Limb (tissue), 2 donors: ENCODE measurements around the gene PDE4D.
"Not testable (repeated sequence)": the region's sequence is repeated elsewhere in the genome, so short reads cannot be mapped to it uniquely, and the experiment has no call there.

Experiments
- DNase-seq, 2 donors: peaks; one replicate each; pipeline ENCODE4 v3.0.0-alpha.2; 2016; ENCODE audit errors: extremely low spot score in 2 of 2

PDE4D gene

DNA sequence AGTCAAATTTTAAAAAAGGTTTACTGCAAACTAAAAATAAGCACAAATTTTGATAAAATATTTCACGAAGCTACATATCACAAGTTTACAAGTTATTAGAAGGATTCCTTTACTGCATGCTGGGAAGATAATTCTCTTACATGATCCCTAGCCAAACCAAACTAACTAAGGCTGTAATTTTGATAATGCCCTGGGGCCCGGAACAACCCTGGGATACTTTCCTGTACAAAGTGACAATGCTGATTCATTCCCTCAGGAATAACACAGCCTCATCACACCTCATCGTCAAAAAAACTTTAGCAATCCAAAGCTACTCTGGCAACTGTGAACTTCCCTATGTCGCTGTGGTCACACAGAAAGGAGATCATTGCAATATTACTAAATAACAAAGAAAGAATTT lies 907.8 kb downstream of the PDE4D start:
- DNase-seq, result no peak

DNA sequence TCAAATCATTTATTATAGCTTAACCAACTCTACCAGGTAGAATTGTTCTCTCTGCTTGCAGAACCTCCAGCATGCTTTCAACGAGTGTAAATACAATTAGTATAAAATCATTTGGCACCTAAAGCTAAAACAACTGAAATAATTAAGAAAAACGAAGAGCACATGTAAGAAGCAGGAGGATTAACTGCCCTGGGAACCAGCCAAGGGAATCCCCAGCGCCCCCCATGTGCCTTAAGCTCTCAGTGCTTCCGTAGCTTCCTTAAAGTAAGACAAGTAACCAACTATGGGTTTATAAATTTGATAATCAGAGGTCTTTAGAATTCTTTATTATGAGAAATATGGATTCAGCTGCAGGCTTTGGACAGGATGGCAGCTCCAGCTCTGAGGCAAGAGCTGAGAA lies 908.2 kb downstream of the PDE4D start:
- no peak for DNase-seq

DNA sequence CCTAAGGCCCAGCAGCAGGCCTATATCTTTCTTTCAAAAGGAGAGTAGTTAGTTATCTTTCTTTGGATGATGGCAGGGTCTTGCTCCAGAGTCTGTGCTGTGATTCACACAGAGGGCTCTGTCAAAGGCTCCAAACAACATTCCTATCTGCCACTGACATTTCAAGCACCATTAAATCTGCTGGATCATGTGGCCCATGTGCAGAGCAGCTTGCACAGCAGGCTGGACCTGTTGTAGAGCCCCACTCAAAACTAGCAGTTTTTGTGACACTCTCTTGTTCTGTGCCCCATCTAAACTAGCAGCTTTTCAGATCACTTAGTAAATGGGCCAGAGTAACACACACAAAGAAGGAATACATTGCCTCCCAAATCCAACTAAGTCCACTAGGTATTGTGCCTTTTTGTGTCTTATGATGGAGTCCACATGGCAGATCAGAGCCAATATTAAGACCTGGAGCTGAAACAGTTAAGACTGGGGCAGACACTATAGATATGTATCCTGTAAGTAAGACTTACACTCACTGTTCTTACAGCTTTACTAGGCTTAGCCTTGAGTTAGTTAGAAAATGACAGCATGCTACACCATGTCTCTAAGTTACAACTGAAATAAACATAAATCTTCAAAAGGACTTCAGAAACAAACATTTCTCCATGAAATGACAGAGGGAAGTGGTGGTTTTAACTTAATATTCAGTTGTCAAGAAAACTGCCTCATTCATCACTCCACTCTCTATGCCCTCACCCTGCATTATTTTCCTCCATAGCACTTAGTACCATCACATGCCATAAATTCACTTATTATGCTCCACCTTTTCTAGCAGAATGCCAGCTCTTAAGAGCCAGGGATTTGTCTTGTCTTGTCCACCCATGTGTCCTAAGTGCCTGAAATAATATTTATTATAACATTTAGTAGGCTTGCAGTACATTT lies 909.7 kb downstream of the PDE4D start:
- DNase-seq, result no peak

DNA sequence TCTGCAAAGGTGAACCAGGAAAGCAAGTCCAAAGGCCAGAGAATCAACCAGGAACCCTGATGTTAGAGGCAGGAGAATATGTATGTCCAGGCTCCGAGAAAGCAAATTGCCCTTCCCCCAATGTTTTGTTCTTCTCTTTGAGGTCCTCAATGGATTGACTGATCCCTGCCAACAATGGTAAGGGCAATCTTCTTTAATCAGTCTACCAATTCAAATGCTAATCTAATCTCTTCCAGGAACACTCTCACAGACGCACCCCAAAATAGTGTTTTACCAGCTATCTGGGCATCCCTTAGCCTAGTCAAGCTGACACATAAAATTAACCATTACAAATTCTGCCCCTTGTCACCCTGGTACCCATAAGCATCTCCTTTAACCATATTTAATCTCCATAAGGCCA lies 912.6 kb downstream of the PDE4D start:
- no peak for DNase-seq

DNA sequence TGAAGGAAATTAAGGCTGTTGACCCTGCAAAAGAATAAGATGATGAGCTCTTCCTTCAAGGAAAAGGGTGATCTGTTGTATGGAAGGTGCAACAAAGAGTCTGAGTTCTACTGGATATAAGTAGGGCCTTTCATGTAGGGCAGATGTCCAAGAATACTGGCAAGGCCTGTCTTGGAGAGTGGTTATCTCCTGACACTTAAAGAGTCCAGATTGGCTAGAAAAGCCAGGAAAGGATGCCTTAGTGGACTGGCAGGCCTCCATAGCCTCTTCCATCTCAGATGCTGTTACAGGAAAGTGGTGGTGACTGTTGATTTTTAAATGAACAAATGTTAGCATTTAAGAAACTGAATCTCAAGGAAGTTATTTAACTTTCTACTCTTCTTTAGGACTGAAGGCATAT lies 914.4 kb downstream of the PDE4D start:
- no peak for DNase-seq

DNA sequence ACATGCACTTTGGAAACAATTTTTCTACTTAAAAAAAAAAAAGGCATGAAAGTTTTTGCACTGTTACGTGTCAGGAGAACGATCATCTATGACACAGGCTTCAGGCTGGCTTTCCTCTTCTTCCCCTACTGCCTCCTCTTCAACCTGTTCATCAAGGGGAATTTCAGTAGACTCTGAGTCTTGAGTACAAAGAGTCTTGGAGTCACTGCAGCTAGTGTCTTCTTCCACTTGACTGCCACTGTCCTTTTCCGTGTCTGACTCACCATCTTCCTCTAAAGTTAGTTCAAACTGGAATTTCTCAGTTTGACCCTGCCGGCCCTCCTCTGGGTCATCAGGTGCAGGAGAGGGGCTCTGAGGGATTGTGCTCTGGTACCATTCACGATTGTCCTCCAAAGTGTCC lies 918.9 kb downstream of the PDE4D start:
- DNase-seq, result no peak

DNA sequence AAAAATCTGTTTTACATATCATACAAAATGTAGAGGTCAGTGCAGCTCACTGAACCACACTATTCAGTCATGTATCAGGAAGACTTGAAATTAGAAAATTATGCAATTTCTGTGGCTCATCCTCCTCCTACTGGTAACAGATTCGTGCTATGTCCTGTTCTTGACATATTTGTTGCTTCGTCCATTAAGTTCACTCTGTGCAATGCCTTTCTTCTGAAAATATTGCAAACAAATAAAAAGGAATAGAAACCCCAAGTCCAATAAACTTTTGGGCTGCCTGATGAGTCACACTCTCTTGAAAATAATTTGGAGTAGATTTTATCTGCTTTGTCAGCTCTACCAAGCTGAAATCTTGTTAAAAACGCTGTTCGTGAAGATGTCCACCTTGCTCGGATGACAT lies 919.4 kb downstream of the PDE4D start:
- no peak for DNase-seq

DNA sequence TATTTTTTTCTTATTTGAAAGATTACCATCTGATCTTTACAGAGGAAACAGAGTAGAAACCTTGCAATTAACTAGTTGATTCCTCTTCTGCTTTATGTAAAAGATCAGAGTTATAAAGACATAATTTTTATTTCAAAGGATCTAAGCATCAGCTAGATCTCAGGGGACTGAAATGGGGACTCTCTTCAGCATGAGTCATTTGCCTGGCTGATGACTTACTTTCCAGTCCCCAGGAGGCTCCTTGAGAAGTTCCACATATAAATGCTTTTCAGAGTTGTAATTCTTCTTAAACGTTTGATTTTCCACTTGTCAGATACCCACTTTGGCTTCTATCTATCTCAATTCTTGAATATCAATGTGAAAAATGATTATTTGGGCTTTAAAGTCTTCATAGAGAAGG lies 921.2 kb downstream of the PDE4D start:
- DNase-seq, result no peak

DNA sequence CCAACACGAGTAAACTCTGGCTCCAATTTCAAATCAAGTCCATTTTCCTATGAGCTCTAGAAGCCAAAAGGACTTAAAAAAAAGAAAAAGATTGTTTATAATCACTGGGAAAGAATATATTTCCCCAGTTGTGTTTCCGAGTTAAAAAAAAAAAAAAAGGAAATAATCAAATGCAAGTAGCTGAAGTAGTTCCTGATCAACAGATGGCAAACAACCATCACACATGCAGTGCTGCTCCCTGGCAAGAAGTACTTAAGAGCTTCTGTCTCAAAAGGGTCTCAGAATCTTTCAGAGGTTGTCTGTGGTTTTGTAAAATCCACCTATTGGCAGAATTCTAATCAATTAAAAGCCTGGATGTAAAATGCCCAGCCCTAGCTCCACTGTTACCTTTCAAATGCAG lies 922.8 kb downstream of the PDE4D start:
- DNase-seq, result no peak

DNA sequence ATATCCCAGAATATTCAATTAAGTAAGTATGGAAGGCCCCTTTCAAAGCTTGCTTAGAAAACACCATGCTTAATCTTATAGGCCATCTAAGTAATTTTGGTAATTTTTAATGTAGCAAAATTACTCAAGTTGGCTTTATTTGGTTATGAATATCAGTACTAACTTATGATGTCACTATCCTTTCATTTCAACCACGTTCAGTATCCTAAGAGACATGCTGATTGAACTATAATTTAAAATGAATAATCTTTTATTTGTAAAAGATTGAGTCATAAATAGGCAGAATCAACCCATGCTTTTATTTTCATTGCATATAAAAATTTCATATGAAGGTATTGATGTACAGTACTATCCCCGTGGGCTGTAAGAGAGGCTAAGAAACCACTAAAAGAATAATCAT lies 923.7 kb downstream of the PDE4D start:
- DNase-seq, result no peak

DNA sequence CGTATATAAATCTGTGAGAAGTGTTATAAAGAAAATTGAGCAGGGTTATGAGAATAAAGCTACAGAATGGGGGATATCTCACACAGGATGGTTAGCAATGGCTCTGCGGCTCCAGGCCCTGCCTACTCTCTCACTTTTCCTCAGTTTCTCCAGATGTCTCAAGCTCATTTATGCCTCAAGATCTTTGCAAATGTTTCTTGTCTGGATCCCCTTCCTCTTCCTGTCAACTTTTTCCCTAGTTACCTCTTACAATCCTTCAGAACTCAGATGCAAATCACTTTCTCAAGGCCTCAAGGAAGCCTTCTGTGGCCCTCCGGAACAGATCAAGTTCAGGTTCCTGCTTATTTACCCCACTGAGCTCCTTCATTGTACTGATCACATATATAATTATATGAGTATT lies 924.3 kb downstream of the PDE4D start:
- no peak for DNase-seq

DNA sequence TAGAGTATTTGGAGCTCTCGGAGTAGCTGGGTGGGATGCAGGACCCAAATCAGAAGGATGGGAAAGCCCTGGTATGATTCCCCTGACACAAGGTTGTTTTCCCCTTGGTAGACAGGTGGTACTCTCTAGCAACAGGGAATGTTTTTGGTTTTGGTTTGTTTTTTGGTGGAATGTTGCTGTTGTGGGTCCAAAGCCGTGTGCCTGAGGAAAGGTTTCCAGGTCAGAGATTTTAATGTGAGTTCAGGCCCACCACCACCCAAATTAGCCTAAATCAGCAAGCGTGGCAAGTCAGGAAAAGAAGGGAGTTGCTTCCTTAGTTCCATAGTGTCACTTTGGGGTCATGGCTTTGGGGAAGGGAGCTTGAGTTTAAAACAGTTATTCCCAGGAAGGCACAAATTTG lies 925.2 kb downstream of the PDE4D start:
- no peak for DNase-seq

DNA sequence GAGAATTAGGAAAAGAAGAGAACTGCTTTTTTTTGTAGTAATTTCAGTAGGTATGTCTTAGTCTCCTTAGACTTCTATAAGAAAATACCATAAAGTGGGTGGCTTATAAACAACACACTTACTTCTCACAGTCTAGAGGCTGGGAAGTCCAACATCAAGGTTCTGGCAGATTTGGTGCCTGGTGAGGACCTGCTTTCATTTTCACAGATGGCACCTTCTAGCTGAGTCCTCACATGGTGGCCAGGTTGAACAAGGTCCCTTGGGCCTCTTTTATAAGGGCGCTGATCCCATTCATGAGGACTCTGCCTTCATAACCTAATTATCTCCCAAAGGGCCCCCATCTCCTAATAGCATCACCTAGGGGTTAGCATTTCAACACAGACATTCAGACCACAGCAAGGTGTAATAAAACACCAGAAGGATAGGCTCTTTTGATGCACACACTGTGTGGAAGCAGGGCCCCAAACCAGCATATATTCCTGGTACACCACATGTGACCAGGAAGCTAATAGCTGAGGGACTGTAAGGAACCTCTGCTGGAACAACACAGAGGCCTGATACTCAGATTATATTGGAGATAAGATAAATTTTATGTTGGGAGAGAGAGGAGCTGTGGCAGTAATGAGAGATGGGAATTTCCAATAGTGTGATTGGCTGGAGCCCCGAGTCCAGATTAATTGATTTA lies 925.8 kb downstream of the PDE4D start:
- DNase-seq, result no peak

DNA sequence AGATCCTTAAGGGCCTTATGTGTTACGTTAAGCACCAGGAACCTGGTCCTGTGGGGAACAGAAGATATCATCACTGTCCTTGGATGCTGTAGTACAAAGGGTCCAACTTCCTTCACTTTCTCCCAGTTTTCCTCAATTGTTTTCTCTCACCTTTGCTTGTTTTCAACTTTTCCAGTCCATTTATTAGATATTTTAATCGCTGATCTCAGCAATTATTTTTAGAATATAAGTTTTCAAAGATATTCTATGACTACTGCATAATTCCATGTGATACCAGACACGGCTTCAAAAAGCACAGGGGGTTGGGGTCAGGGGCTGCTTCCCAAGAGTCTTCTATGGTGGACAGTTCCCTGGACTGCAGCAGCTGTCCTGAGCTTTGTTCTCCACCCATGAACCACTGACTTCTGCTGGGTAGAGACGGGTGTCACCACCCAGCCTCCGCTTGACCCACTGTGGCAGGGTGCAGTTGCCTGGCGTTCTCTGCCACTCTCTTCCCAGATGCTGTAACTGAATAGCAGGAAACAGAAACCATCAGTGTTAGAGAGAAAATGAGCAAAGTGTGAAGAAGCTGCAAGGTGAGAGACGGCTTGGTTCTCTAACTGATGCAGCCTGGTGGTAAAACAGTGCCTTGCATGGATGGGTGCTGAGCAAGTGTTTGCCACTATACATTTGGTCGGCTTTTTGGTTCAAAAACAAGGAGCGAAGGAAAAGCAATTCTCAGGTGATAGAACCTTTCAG lies 927.7 kb downstream of the PDE4D start:
- DNase-seq, result no peak

DNA sequence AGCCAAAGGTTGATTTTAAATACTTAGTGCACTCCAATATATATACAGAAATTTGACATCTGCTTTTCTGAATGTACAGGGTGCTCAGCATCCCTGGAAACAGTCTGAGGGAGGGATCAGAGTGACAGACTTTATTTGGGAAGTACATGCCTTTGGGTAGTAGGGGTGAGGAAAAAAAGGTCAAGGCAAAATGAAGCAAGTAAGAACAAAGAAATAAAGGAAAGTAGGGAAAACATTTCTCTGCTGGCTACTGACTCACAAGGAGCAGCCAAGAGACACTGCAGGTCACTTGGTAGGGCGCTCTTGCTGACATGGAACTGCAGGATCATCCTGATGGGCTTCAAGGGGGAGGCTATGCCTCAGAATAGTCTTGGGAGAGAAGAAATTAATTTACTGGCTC lies 929.7 kb downstream of the PDE4D start:
- no peak for DNase-seq

DNA sequence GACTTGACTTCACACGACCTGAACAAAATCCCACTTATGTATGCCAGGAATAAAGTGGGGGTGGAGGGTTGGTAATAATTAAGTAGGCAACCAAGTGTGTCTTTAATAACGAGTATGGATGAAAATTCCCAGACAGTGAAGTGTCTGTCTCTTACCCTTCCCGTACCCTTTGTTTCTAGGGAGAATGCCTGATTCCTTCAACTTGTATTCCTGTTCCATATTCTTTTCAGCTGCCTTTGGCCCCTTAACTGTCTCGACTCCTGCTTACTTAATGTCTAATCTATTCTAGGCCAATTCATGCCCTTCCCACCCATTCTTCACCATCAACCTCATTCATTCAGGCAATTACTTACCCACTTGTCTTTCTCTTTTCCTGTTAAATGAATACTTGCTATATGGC lies 930.2 kb downstream of the PDE4D start:
- DNase-seq, result no peak

DNA sequence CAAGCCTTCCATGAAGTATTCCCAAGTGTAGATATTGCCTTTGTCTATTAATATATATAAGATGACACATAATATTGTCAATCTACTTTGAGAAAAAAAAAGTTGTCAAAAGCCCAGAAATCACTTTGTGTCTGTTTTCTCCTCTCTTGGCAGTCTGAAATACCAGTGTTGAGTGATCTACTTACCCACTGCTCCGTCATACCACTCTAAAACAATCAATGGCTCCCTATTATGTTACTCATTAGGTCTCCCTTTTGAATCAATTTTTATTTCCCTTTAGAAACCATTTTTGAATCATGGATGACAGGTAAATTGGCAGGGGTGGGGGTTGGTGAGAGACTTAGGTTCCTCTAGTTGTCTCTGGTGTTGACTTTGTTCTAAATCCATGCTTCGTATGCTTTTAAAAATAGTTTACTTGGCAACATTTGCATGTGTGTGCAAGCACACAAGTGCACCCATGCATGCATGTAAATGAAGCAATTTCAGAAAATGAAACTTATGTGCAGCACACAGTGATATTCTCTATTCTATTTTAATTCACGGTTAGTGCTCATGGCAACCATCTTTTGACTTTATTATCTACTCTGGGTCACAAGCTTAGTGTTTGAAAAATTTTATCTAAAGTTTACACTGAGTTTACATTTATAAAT lies 931.8 kb downstream of the PDE4D start:
- DNase-seq, result no peak

DNA sequence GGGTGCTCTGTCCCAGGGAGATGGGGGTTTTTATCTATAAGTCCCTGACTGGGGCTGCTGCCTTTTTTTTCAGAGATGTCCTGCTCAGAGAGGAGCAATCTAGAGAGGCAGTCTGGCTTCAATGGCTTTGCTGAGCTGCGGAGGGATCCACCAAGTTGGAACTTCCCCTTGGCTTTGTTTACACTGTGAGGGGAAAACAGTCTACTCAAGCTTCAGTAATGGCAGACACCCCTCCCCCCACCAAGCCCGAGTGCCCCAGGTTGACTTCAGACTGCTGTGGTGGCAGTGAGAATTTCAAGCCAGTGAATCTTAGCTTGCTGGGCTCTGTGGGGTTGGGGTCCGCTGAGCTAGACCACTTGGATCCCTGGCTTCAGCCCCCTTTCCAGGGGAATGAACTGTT lies 934.8 kb downstream of the PDE4D start:
- no peak for DNase-seq

DNA sequence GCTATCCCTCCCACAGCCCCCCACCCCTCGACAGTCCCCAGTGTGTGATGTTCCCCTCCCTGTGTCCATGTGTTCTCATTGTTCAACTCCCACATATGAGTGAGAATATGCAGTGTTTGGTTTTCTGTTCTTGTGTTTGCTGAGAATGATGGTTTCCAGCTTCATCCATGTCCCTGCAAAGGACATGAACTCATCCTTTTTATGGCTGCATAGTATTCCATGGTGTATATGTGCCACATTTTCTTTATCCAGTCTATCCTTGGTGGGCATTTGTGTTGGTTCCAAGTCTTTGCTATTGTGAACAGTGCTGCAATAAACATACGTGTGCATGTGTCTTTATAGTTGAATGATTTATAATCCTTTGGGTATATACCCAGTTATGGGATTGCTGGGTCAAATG lies 940.3 kb downstream of the PDE4D start:
- not testable (repeated sequence) for DNase-seq

DNA sequence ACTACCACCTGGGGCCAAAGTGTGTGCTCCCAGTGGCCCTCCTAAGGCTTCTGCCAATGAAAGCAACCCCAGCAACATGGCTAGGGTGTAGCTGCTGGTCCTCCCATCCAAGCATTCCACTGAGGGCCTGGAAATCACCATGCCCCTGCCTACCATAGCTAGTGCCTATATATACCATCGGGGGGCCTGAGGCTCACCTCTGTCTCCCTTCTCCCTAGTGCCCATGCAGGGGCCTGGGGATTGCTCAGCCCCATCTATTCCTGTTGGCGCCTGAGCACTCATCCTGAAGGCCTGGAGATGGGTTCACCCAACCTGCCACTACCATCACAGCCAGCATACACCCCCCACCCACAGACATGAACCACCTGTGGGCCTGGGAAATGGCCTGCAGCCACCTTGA lies 943.3 kb downstream of the PDE4D start:
- DNase-seq, result no peak

DNA sequence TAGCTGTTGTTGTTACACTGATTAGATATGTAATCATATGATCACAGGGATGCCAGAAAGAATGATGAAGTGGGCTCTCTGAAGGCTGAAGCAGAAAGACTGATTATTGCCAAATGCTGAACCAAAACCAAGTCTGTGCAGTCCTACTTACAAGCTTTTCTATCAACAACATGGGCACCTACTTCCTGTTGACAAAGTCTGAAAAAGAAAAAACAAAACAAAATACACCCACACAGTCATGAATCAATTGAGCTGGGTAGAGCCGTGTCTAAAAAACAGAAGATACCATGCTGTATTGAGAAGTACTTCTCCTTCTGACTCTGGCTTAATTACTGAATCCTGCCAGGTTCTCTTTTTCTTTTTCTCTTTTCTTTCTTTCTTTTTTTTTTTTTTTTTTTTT lies 947.3 kb downstream of the PDE4D start:
- DNase-seq, result no peak

DNA sequence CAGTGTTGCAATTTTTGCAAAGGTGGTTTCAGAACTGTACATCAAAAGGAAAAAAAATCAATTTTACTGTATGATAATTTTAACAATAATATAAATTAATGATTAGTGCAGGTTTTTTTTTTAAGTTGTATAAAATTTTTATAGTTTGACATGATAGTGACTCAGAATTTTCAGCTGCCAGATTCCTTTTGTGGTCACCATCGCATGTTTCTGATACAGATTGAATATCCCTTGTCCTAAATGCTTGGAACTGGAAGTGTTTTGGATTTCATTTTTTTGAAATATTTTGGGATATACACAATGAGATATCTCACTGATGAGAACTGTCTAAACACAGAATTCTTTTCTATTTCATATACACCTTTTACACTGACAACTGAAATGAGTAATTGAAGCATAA lies 949.3 kb downstream of the PDE4D start:
- DNase-seq, result no peak
